NB4 (cell line): ENCODE data around the gene ANKRD2.
"Not testable (repeated sequence)": the region's sequence is repeated elsewhere in the genome, so short reads cannot be mapped to it uniquely, and the experiment has no call there.

Experiments
- POLR2A ChIP-seq: IDR thresholded peaks from 2 replicates; pipeline ENCODE4 v1.6.1; 2011; ENCODE audit warnings: mild to moderate bottlenecking; ENCODE audit not compliant: insufficient read length; ENCODE audit errors: extremely low read depth
- TF ChIP-seq, protein P1 (sequence below): IDR thresholded peaks from one replicate; pipeline ENCODE4 v1.5.1; 2012; ENCODE audit warnings: low read depth, low read length

DNA sequence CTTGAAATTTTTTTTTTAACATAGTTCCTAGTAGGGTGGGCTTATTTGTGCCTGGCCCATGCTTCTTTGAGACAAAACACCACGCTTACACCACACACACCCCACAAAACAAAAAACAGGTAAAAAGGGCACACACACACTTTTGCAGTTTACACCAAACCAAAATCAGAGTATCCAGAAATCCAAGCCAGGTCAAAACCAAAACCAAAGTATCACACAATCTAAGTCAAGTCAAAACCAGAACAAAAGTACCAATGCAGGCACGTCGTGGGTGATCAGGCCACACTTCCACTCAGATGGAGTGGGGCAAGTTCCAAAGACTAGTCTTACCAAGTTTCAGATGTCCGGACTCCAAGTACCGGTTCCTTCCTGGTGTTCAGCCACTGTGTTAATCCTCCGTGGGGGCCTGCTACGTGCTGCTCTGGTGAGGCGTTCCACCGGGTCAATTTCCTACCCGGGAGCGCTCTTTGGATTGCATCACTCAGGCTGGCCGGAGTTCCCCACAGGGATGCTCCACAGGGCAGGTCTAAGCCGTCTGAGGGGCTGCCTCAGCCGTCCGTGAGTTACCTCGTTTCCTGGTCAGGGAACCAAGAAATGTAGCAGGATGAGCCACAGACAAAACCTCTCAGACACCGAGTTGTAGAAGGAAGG, 11.7 kb upstream of the ANKRD2 start:
- not testable (repeated sequence) for TF ChIP-seq POLR2A
- TF ChIP-seq, protein P1, sequence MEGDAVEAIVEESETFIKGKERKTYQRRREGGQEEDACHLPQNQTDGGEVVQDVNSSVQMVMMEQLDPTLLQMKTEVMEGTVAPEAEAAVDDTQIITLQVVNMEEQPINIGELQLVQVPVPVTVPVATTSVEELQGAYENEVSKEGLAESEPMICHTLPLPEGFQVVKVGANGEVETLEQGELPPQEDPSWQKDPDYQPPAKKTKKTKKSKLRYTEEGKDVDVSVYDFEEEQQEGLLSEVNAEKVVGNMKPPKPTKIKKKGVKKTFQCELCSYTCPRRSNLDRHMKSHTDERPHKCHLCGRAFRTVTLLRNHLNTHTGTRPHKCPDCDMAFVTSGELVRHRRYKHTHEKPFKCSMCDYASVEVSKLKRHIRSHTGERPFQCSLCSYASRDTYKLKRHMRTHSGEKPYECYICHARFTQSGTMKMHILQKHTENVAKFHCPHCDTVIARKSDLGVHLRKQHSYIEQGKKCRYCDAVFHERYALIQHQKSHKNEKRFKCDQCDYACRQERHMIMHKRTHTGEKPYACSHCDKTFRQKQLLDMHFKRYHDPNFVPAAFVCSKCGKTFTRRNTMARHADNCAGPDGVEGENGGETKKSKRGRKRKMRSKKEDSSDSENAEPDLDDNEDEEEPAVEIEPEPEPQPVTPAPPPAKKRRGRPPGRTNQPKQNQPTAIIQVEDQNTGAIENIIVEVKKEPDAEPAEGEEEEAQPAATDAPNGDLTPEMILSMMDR = not testable (repeated sequence)
